ENCODE data around the gene SDHAF1. TPM values are rescaled to one million over a fixed set of nuclear protein-coding genes. Genes with fewer than 3 reads are reported as not detected.
"Not testable (repeated sequence)": the region's sequence is repeated elsewhere in the genome, so short reads cannot be mapped to it uniquely, and the experiment has no call there.

SDHAF1 gene
- total RNA-seq, 4 donors from 2014 or later: 44.0 to 52.7 (median 49.8) TPM

- WGBS, 2 donors (ENCODE audit: low coverage in 1 of 2): 40 to 42% methylated on average over 2 to 5 of the region's 5 CpGs
- H3K4me3 ChIP-seq: no peak overlapping the region
- no peaks in the 10 kb centered on the region for H3K9me3 ChIP-seq
- no peak overlapping the region for H3K27ac ChIP-seq
- peaks cover 95% of the 10 kb centered on the region for H3K27me3 ChIP-seq
- TF ChIP-seq EP300 (IDR thresholded peaks at IDR 0.05) (no peak), POLR2AphosphoS5 (IDR thresholded peaks at IDR 0.05) (no peak), POLR2A (IDR thresholded peaks at IDR 0.05) (no peak), CTCF (IDR thresholded peaks at IDR 0.05) (no peak)
- H3K4me1 ChIP-seq: no peaks in the 10 kb centered on the region
- H3K36me3 ChIP-seq: no peaks in the 10 kb centered on the region
- no peak for ATAC-seq
These were observed 16.7 kb upstream of the SDHAF1 start for GRCh38 chr19:35978271-35978670.

DNA sequence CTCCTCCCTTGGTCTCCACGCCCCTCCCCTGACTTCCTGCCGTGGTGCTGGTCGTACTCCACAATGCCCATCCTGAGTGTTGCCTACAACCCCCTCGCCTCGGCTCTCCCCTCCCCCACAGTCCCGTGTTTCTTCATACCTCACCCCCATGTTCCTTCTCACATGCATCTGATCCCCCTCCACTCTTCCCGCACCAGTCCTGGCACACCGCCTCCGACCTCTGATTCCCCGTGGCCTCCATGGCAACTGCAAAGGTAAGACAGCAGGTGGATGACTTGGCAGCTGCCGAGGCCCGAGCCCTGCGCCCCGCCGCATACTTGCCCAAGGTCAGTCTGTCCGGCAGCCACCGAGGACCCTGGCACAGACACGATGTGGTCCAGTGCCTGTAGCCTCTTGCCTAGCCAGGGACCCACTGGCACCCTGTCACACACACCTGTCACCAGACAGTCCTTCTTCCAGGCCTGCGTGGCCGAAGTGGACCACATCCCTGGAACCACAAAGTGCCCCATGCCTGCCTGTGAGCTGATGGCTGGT lies 16.1 kb upstream of the SDHAF1 start:
- 31 to 34% methylated on average over 9 to 10 of the region's 20 CpGs for WGBS, 2 donors (ENCODE audit: low coverage in 1 of 2)
- ATAC-seq: no peak
- H3K27me3 ChIP-seq: peaks cover 93% of the 10 kb centered on the region

GRCh38 chr19:35980997-35981396 lies 14.0 kb upstream of the SDHAF1 start:
- H3K36me3 ChIP-seq, H3K27ac ChIP-seq, ATAC-seq, H3K4me3 ChIP-seq, H3K9me3 ChIP-seq, H3K4me1 ChIP-seq: not testable (repeated sequence)
- 66 to 75% methylated on average over 2 to 4 of the region's 4 CpGs for WGBS, 2 donors (ENCODE audit: low coverage in 1 of 2)
- H3K27me3 ChIP-seq: peaks cover 93% of the 10 kb centered on the region

More for the DNA sequence above, 16.1 kb upstream of the SDHAF1 start:
- TF ChIP-seq POLR2A (IDR thresholded peaks at IDR 0.05) (no peak), EP300 (IDR thresholded peaks at IDR 0.05) (no peak), POLR2AphosphoS5 (IDR thresholded peaks at IDR 0.05) (no peak), CTCF (IDR thresholded peaks at IDR 0.05) (no peak)
- Histone ChIP-seq H3K36me3 (no peaks in the 10 kb centered on the region), H3K4me3 (no peak overlapping the region), H3K9me3 (no peaks in the 10 kb centered on the region), H3K27ac (no peak overlapping the region), H3K4me1 (no peaks in the 10 kb centered on the region)

GRCh38 chr19:35983177-35983576 lies 11.8 kb upstream of the SDHAF1 start:
- ATAC-seq: no peak
- TF ChIP-seq POLR2A (IDR thresholded peaks at IDR 0.05) (no peak), POLR2AphosphoS5 (IDR thresholded peaks at IDR 0.05) (no peak), EP300 (IDR thresholded peaks at IDR 0.05) (no peak), CTCF (IDR thresholded peaks at IDR 0.05) (no peak)
- Histone ChIP-seq H3K36me3 (no peaks in the 10 kb centered on the region), H3K4me3 (no peak overlapping the region), H3K9me3 (no peaks in the 10 kb centered on the region), H3K4me1 (peaks cover 0 to 11% (median 5%) of the 10 kb centered on the region in 3 donors), H3K27me3 (peaks cover 94% of the 10 kb centered on the region), H3K27ac (no peak overlapping the region)
- WGBS, 2 donors (ENCODE audit: low coverage in 1 of 2): 67 to 71% methylated on average over 3 to 4 of the region's 8 CpGs

- no peaks in the 10 kb centered on the region for H3K9me3 ChIP-seq
- H3K36me3 ChIP-seq: no peaks in the 10 kb centered on the region
- H3K27ac ChIP-seq: no peak overlapping the region
- ATAC-seq: no peak
- H3K4me3 ChIP-seq: no peak overlapping the region
- no peak for TF ChIP-seq POLR2A (IDR thresholded peaks at IDR 0.05)
- H3K4me1 ChIP-seq: peaks cover 0 to 11% (median 5%) of the 10 kb centered on the region in 3 donors
- WGBS, 2 donors (ENCODE audit: low coverage in 1 of 2): no CpG with 5 or more reads among the region's 5 CpGs
- H3K27me3 ChIP-seq: peaks cover 87% of the 10 kb centered on the region
These were observed 8.9 kb upstream of the SDHAF1 start for GRCh38 chr19:35986111-35986510.

DNA sequence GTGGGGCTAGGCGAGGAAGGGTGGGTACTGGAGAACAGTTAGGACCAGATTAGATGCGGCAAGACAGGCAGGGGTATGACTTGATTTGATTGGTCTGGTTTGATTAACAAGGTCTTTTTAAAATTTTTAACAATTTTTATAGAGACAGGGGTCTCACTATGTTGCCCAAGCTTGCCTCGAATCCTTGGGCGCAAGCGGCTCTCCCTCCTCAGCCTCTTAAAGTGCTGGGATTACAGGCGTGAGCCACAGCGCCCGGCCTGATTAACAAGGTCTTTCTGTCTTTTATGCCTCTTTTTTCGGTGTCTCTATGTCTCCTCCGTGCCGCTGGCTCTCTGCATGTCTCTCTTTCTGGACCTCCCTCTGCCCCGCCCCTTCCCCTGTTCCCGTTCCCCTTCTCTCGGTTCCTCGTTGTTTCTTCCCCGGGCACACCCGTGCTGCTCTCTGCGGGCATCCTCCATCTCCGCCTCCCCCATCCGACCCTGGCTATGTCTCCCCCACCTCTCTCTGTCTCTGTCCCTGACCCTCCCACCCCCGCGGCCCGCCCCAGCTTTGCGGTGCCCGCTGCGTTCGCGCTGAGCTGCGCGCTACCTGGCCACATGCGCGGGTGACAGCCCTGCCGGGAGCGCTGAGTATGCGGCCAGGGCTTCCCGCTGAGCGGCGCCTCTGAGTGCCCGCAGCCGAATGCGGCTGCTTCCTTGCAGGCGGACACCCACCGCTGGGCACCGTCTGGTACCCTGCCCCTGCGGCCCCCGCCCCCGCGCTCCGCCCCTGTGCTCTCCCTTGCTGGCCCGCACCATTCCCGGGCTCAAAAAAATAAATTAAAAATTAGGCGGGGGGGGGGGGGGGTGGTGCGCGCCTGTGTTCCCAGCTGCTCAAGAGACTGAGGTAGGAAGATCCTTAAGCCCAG lies 8.1 kb upstream of the SDHAF1 start:
- TF ChIP-seq POLR2AphosphoS5 (IDR thresholded peaks at IDR 0.05) (no peak), EP300 (IDR thresholded peaks at IDR 0.05) (no peak), CTCF (IDR thresholded peaks at IDR 0.05) (peak in 1 of 4 experiments; percentile 21), POLR2A (IDR thresholded peaks at IDR 0.05) (no peak)
- ATAC-seq: peak; percentile 58
- H3K4me3 ChIP-seq: peak overlapping the region; percentile 9 to 44
- H3K4me1 ChIP-seq: peaks cover 0 to 11% (median 5%) of the 10 kb centered on the region in 3 donors
- H3K9me3 ChIP-seq: no peaks in the 10 kb centered on the region
- H3K36me3 ChIP-seq: no peaks in the 10 kb centered on the region
- H3K27me3 ChIP-seq: peaks cover 79% of the 10 kb centered on the region
- no peak overlapping the region for H3K27ac ChIP-seq
- 12 to 19% methylated on average over 16 to 24 of the region's 54 CpGs for WGBS, 2 donors (ENCODE audit: low coverage in 1 of 2)
